ENCODE measurements around the gene AXIN2. TPM values are rescaled to one million over a fixed set of nuclear protein-coding genes. Genes with fewer than 3 reads are reported as not detected.
"Not testable (repeated sequence)": the region's sequence is repeated elsewhere in the genome, so short reads cannot be mapped to it uniquely, and the experiment has no call there.

The AXIN2 gene
- total RNA-seq, 4 donors from 2014 or later = 17.6 to 87.6 (median 23.8) TPM

DNA sequence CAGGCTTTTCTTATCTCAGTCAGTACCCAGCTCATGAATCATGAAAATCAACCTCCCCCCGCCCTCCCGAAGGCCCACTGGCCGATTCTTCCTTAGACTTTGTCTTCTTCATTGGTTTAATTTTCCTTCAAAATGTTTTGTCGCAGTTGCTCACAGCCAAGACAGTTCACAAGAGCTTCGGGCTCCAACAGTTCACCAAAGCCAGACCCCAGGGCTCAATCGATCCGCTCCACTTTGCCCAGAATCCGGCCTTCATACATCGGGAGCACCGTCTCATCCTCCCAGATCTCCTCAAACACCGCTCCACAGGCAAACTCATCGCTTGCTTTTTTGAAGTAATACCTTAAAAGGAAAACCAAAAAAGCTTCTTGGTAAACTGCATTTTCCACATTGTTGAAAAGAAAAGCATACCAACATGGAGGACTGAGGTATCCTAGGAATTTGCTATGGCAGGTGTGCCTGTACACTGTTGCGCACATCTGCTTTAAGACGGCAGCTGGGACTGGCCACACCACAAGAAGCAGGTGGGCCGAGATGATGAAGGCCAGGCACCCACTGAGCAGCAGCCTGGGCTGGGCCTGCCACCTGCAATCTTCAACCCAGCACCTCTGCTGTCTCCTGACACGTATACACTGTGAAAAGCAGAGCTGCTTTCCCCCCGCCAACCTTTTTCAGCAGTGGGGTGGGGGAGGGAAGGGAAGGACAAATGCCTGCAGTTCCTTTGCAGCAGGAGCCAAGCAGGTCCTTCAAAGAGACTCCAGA, 31.5 kb downstream of the AXIN2 start:
- H3K36me3 ChIP-seq = peaks cover 0 to 13% (median 5%) of the 10 kb centered on the region in 4 donors
- in situ Hi-C loops (cut with MboI; ENCODE audit: low pct_ligation_motif_present in 1 of 4, low pct_unique_long_range_greater_than_20kb in 1 of 4, low sequenced_read_pairs in 3 of 4) = no loop called here

DNA sequence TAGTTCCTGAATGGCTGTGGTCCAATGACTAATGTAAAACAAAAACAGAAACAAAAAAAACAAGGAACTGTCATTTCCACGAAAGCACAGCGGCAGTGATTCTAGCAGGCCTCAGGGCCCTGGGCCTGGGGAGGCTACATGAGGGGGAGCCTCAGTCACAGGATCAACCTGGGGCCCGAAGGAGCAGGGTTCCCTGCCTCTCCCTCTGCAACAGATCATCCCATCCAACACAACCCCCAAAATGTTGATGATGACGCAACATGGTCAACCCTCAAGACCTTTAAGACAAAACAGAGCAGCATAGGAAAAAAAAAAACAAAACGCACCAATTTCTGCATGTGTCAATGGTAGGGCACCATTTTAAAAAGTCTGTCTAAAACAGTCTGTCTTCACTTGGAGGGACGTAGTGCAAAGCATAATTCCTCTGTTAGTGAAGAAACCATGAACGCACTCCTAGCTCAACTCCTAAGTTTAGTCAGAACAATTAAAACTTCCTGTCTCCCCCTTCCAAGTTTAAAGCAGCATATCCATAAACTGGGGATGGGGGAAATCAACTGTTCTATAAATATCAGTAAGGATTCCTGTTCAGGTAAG, 32.3 kb downstream of the AXIN2 start:
- Histone ChIP-seq H3K27me3 (no peaks in the 10 kb centered on the region), H3K4me3 (no peak overlapping the region), H3K27ac (no peak overlapping the region), H3K36me3 (peaks cover 0 to 8% (median 2%) of the 10 kb centered on the region in 4 donors), H3K9me3 (no peaks in the 10 kb centered on the region), H3K4me1 (peaks cover 20 to 32% (median 24%) of the 10 kb centered on the region in 4 donors)
- TF ChIP-seq EP300 (IDR thresholded peaks at IDR 0.05; ENCODE audit: low read depth) (no peak), POLR2A (IDR thresholded peaks at IDR 0.05) (no peak), POLR2AphosphoS5 (IDR thresholded peaks at IDR 0.05) (no peak)
- TF ChIP-seq, protein P1, sequence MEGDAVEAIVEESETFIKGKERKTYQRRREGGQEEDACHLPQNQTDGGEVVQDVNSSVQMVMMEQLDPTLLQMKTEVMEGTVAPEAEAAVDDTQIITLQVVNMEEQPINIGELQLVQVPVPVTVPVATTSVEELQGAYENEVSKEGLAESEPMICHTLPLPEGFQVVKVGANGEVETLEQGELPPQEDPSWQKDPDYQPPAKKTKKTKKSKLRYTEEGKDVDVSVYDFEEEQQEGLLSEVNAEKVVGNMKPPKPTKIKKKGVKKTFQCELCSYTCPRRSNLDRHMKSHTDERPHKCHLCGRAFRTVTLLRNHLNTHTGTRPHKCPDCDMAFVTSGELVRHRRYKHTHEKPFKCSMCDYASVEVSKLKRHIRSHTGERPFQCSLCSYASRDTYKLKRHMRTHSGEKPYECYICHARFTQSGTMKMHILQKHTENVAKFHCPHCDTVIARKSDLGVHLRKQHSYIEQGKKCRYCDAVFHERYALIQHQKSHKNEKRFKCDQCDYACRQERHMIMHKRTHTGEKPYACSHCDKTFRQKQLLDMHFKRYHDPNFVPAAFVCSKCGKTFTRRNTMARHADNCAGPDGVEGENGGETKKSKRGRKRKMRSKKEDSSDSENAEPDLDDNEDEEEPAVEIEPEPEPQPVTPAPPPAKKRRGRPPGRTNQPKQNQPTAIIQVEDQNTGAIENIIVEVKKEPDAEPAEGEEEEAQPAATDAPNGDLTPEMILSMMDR (IDR thresholded peaks at IDR 0.05) = no peak
- intact Hi-C loops (cut with DNase I; ENCODE audit: low total_unique reads) (no loop called here), in situ Hi-C loops (cut with MboI; ENCODE audit: low pct_ligation_motif_present in 1 of 4, low pct_unique_long_range_greater_than_20kb in 1 of 4, low sequenced_read_pairs in 3 of 4) (no loop called here)
- 83 to 89% methylated on average over 7 of the region's 7 CpGs for WGBS, 2 donors (ENCODE audit: low coverage in 1 of 2)
- DNase-seq = no peak

More for the DNA sequence above, 31.5 kb downstream of the AXIN2 start:
- 88 to 93% methylated on average over 6 to 17 of the region's 17 CpGs for WGBS, 2 donors (ENCODE audit: low coverage in 1 of 2)
- intact Hi-C loops (cut with DNase I; ENCODE audit: low total_unique reads) = no loop called here
- Histone ChIP-seq H3K27me3 (no peaks in the 10 kb centered on the region), H3K4me1 (peaks cover 20 to 32% (median 24%) of the 10 kb centered on the region in 4 donors), H3K27ac (peak overlapping the region in 2 of 4 donors; percentile 44 to 68), H3K9me3 (no peaks in the 10 kb centered on the region), H3K4me3 (no peak overlapping the region)
- TF ChIP-seq EP300 (IDR thresholded peaks at IDR 0.05; ENCODE audit: low read depth) = no peak
- TF ChIP-seq POLR2AphosphoS5 (IDR thresholded peaks at IDR 0.05) = no peak
- TF ChIP-seq, protein P1 (IDR thresholded peaks at IDR 0.05) = no peak
- TF ChIP-seq POLR2A (IDR thresholded peaks at IDR 0.05) = no peak
- DNase-seq = no peak

- Histone ChIP-seq H3K27me3 (no peaks in the 10 kb centered on the region), H3K9me3 (no peaks in the 10 kb centered on the region), H3K27ac (no peak overlapping the region), H3K4me1 (peaks cover 20 to 26% (median 23%) of the 10 kb centered on the region in 4 donors), H3K36me3 (no peaks in the 10 kb centered on the region), H3K4me3 (no peak overlapping the region)
- intact Hi-C loops (cut with DNase I; ENCODE audit: low total_unique reads) = no loop called here
- in situ Hi-C loops (cut with MboI; ENCODE audit: low pct_ligation_motif_present in 1 of 4, low pct_unique_long_range_greater_than_20kb in 1 of 4, low sequenced_read_pairs in 3 of 4) = no loop called here
- TF ChIP-seq POLR2A (IDR thresholded peaks at IDR 0.05) = no peak
- TF ChIP-seq EP300 (IDR thresholded peaks at IDR 0.05; ENCODE audit: low read depth) = no peak
- TF ChIP-seq, protein P1 (IDR thresholded peaks at IDR 0.05) = no peak
- no peak for TF ChIP-seq POLR2AphosphoS5 (IDR thresholded peaks at IDR 0.05)
- DNase-seq = no peak
- WGBS, 2 donors (ENCODE audit: low coverage in 1 of 2) = 82 to 96% methylated on average over 4 to 14 of the region's 16 CpGs
Measured at GRCh38 chr17:65527857-65528591, 33.4 kb downstream of the AXIN2 start.

DNA sequence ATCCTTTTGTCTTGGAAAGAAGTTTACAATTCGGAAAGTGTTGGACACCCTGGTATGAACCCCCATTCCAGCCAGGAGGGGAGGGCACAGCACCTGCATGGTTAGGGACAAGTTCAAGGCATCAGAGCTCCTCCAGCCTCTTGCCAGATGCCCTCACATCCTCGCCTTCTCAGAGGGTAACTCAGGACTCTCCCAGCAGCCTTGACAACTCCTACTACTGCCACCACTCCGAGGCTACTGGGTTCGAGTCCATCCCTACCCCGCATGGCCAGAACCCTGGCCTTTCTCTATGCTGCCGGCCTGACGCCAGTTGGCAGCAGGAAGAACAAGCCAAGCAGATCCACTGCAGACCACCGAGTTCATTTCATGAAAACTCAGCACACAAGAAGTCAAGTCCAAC, 34.1 kb downstream of the AXIN2 start:
- Histone ChIP-seq H3K36me3 (no peaks in the 10 kb centered on the region), H3K4me1 (peaks cover 16 to 20% (median 17%) of the 10 kb centered on the region in 4 donors), H3K27ac (no peak overlapping the region), H3K9me3 (no peaks in the 10 kb centered on the region), H3K27me3 (no peaks in the 10 kb centered on the region), H3K4me3 (no peak overlapping the region)
- no peak for DNase-seq
- intact Hi-C loops (cut with DNase I; ENCODE audit: low total_unique reads) (no loop called here), in situ Hi-C loops (cut with MboI; ENCODE audit: low pct_ligation_motif_present in 1 of 4, low pct_unique_long_range_greater_than_20kb in 1 of 4, low sequenced_read_pairs in 3 of 4) (no loop called here)
- TF ChIP-seq EP300 (IDR thresholded peaks at IDR 0.05; ENCODE audit: low read depth) (no peak), POLR2A (IDR thresholded peaks at IDR 0.05) (no peak), POLR2AphosphoS5 (IDR thresholded peaks at IDR 0.05) (no peak)
- TF ChIP-seq, protein P1 (IDR thresholded peaks at IDR 0.05) = no peak
- WGBS, 2 donors (ENCODE audit: low coverage in 1 of 2) = 82% methylated on average over 8 of the region's 8 CpGs; no CpG with 5 or more reads in 1 of the 2 donors

DNA sequence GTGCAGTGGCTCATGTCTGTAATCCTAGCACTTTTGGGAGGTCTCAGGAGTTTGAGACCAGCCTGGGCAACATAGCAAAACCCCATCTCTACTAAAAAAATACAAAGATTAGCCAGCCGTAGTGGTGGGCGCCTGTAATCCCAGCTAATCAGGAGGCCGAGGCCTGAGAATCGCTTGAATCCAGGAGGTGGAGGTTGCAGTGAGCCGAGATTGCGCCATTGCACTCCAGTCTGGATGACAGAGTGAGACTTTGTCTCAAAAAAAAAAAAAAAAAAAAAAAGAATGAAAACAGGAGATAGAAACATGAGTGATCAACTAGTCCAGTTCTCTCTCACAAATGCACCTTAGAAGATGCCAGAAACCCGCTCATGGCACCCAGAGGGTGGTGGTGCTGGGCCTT, 34.6 kb downstream of the AXIN2 start:
- H3K4me3 ChIP-seq; H3K27ac ChIP-seq; intact Hi-C loops (cut with DNase I; ENCODE audit: low total_unique reads); H3K9me3 ChIP-seq; H3K27me3 ChIP-seq; DNase-seq; in situ Hi-C loops (cut with MboI; ENCODE audit: low pct_ligation_motif_present in 1 of 4, low pct_unique_long_range_greater_than_20kb in 1 of 4, low sequenced_read_pairs in 3 of 4); H3K36me3 ChIP-seq: not testable (repeated sequence)
- whole genome bisulfite sequencing, 2 donors (ENCODE audit: low coverage in 1 of 2) = 93 to 100% methylated on average over 2 to 7 of the region's 7 CpGs
- peaks cover 11 to 15% (median 12%) of the 10 kb centered on the region in 4 donors for H3K4me1 ChIP-seq
